HG03045 (cell line): ENCODE measurements around the gene OR51A4.
"Not testable (repeated sequence)": the region's sequence is repeated elsewhere in the genome, so short reads cannot be mapped to it uniquely, and the experiment has no call there.

ENCODE experiments used
- ATAC-seq: cut with Tn5 transposase; IDR thresholded peaks from one replicate; pipeline ENCODE4 v1.9.1; 2021; ENCODE audit warnings: mild to moderate bottlenecking, moderate library complexity; ENCODE audit not compliant: unreplicated experiment

OR51A4 gene

GRCh38 chr11:4947505-4947904 lies at the start of gene OR51A4:
OR51A4 (minus strand) TSS chr11:4947605; CDS start chr11:4947100, 505 bp downstream.
- ATAC-seq = no peak

- no peak for ATAC-seq
These were observed 47.1 kb upstream of the OR51A4 start, which contains the start of gene OR51L1 for GRCh38 chr11:4994551-4994950. OR51L1 (plus strand) TSS chr11:4994851; CDS start chr11:4998983, 4,132 bp downstream.

- ATAC-seq = no peak
These were observed 43.7 kb upstream of the OR51A4 start for GRCh38 chr11:4991060-4991459.

- no peak for ATAC-seq
These were observed 36.4 kb upstream of the OR51A4 start for GRCh38 chr11:4983841-4984240.

GRCh38 chr11:4982678-4983077 lies 35.3 kb upstream of the OR51A4 start:
- no peak for ATAC-seq

GRCh38 chr11:4979036-4979435 lies 31.6 kb upstream of the OR51A4 start:
- no peak for ATAC-seq

- no peak for ATAC-seq
These were observed 28.0 kb upstream of the OR51A4 start for GRCh38 chr11:4975436-4975835.

GRCh38 chr11:4962816-4963215 lies 15.4 kb upstream of the OR51A4 start:
- no peak for ATAC-seq

- no peak for ATAC-seq
These were observed 13.5 kb upstream of the OR51A4 start for GRCh38 chr11:4960877-4961276.

- no peak for ATAC-seq
These were observed 10.0 kb upstream of the OR51A4 start for GRCh38 chr11:4957396-4957795.

GRCh38 chr11:4955613-4956012 lies 8.2 kb upstream of the OR51A4 start, which contains the start of gene OR51A2:
OR51A2 (minus strand) TSS chr11:4955713; CDS start chr11:4955713, 0 bp downstream.
- ATAC-seq = not testable (repeated sequence)

GRCh38 chr11:4936745-4937144 lies 10.7 kb downstream of the OR51A4 start:
- no peak for ATAC-seq

GRCh38 chr11:4932751-4933150 lies 14.7 kb downstream of the OR51A4 start:
- ATAC-seq = no peak

- ATAC-seq = no peak
These were observed 20.8 kb downstream of the OR51A4 start for GRCh38 chr11:4926608-4927007.

GRCh38 chr11:4924239-4924638 lies 23.2 kb downstream of the OR51A4 start, which contains the start of gene OR51G1:
OR51G1 (minus strand) TSS chr11:4924339; CDS start chr11:4924339, 0 bp downstream.
- no peak for ATAC-seq

- ATAC-seq = no peak
These were observed 25.1 kb downstream of the OR51A4 start for GRCh38 chr11:4922304-4922703.

GRCh38 chr11:4921796-4922195 lies 25.6 kb downstream of the OR51A4 start:
- ATAC-seq = no peak

- ATAC-seq = no peak
These were observed 28.2 kb downstream of the OR51A4 start, which contains the start of gene OR51G2 for GRCh38 chr11:4919250-4919649. OR51G2 (minus strand) TSS chr11:4919350; CDS start chr11:4915663, 3,687 bp downstream.

- no peak for ATAC-seq
These were observed 30.8 kb downstream of the OR51A4 start for GRCh38 chr11:4916581-4916980.

- no peak for ATAC-seq
These were observed 43.9 kb downstream of the OR51A4 start, which contains the start of gene OR51A7 for GRCh38 chr11:4903484-4903883. OR51A7 (plus strand) TSS chr11:4903783; CDS start chr11:4907370, 3,587 bp downstream.
